Inflammatory macrophage treated with lipopolysaccharide for 1 hour (primary cell): ENCODE measurements around the gene SLC15A2.

ENCODE experiments used
- DNase-seq, 2 donors: peaks; one replicate each; pipeline ENCODE4 v3.0.0-alpha.2; 2020 to 2022

The SLC15A2 gene

GRCh38 chr3:121981473-121981872 is 87.3 kb downstream of the SLC15A2 start:
- DNase-seq, result no peak

GRCh38 chr3:121985846-121986245 is 91.6 kb downstream of the SLC15A2 start:
- DNase-seq, result no peak

- DNase-seq, result no peak
These were observed 93.9 kb downstream of the SLC15A2 start for GRCh38 chr3:121988146-121988545.

- peak; percentile 49 to 59 for DNase-seq
These were observed 95.7 kb downstream of the SLC15A2 start for GRCh38 chr3:121989943-121990342.

GRCh38 chr3:121992601-121993560 is 98.7 kb downstream of the SLC15A2 start:
- DNase-seq, result no peak
